IMR-90 (cell line): ENCODE measurements around the gene KBTBD4. TPM values are rescaled to one million over a fixed set of nuclear protein-coding genes. Genes with fewer than 3 reads are reported as not detected.

Experiments used
- ATAC-seq: fragments of 200-7000 bp; cut with Tn5 transposase; 2 replicates; pipeline ENCODE4 v1.9.1; 2020; ENCODE audit warnings: low read depth, mild to moderate bottlenecking, moderate library complexity
- BruUV-seq: library from RNA; stranded (reverse); fragments of 400-500 nt; replicated peaks from 2 replicates; lab custom pipeline; 2021; lab: Mats Ljungman, UMichigan
- CTCF ChIA-PET: fragments of 300-600 bp; formaldehyde crosslinking; extraction: SDS; loops from one replicate; lab custom pipeline; 2021; ENCODE audit warnings: antibody characterized with exemption; lab: Yijun Ruan, JAX
- POLR2A ChIA-PET: fragments of 300-600 bp; sonication (Branson Sonifier 250); formaldehyde crosslinking; loops from one replicate; lab custom pipeline; 2022; ENCODE audit warnings: antibody characterized with exemption; ENCODE audit not compliant: unreplicated experiment; lab: Charles Lee
- DNase-seq: peaks from one replicate; pipeline ENCODE4 v3.0.0; 2013
- H2AFZ ChIP-seq: replicated peaks from 2 replicates; pipeline ENCODE3; 2013; ENCODE audit warnings: low read length, mild to moderate bottlenecking; ENCODE audit not compliant: poor library complexity
- H2AK5ac ChIP-seq: 2 replicates; pipeline ENCODE4 v1.6.1; 2013; ENCODE audit warnings: low read depth, low read length, inconsistent platforms
- H2AK9ac ChIP-seq: replicated peaks from 2 replicates; pipeline ENCODE3; 2013; ENCODE audit warnings: mild to moderate bottlenecking, low read depth, low read length, moderate library complexity; ENCODE audit not compliant: poor library complexity
- H2BK120ac ChIP-seq: 2 replicates; pipeline ENCODE4 v1.6.1; 2013; ENCODE audit warnings: low read depth, low read length, inconsistent platforms
- H2BK15ac ChIP-seq: 3 replicates; pipeline ENCODE4 v1.6.1; 2013; ENCODE audit warnings: low read depth, low read length, inconsistent platforms
- H2BK20ac ChIP-seq: 2 replicates; pipeline ENCODE4 v1.6.1; 2013; ENCODE audit warnings: low read depth, mild to moderate bottlenecking, inconsistent platforms, low read length, moderate library complexity
- H2BK5ac ChIP-seq: 2 replicates; pipeline ENCODE4 v1.6.1; 2013; ENCODE audit warnings: mild to moderate bottlenecking, low read depth, low read length, inconsistent platforms; ENCODE audit not compliant: poor library complexity, severe bottlenecking
- H3K14ac ChIP-seq: replicated peaks from 2 replicates; pipeline ENCODE4 v1.6.1; 2013; ENCODE audit warnings: low read depth, low read length, inconsistent platforms
- H3K18ac ChIP-seq: 2 replicates; pipeline ENCODE4 v1.6.1; 2013; ENCODE audit warnings: low read depth, low read length, control low read depth
- H3K23ac ChIP-seq: 2 replicates; pipeline ENCODE4 v1.6.1; 2013; ENCODE audit warnings: low read depth, low read length, inconsistent platforms
- H3K27ac ChIP-seq: 2 replicates; pipeline ENCODE4 v1.5.1; 2013; ENCODE audit warnings: mild to moderate bottlenecking, control low read depth, low read length; ENCODE audit not compliant: insufficient read depth
- H3K27me3 ChIP-seq: 2 replicates; pipeline ENCODE4 v1.6.1; 2013; ENCODE audit warnings: low read length; ENCODE audit not compliant: control insufficient read depth, insufficient read depth
- H3K36me3 ChIP-seq: 2 replicates; pipeline ENCODE4 v1.6.1; 2013; ENCODE audit warnings: low read length, mixed read lengths; ENCODE audit not compliant: control insufficient read depth, insufficient read depth
- H3K4ac ChIP-seq: 2 replicates; pipeline ENCODE4 v1.6.1; 2013; ENCODE audit warnings: low read depth, low read length, inconsistent platforms
- H3K4me1 ChIP-seq: 2 replicates; pipeline ENCODE4 v1.6.1; 2013; ENCODE audit warnings: low read length, mixed read lengths; ENCODE audit not compliant: control insufficient read depth, insufficient read depth
- H3K4me2 ChIP-seq: 2 replicates; pipeline ENCODE4 v1.6.1; 2013; ENCODE audit warnings: low read depth, mild to moderate bottlenecking, control low read depth, low read length, moderate library complexity
- H3K4me3 ChIP-seq: 2 replicates; pipeline ENCODE4 v1.5.1; 2013; ENCODE audit warnings: low read depth, mild to moderate bottlenecking, control low read depth, low read length, moderate library complexity; ENCODE audit not compliant: insufficient read depth
- H3K56ac ChIP-seq: 2 replicates; pipeline ENCODE4 v1.6.1; 2013; ENCODE audit warnings: low read length, inconsistent platforms; ENCODE audit not compliant: insufficient read depth; ENCODE audit errors: extremely low read depth
- H3K79me1 ChIP-seq, 2 experiments: 2 replicates each; pipeline ENCODE4 v1.6.1; 2013; ENCODE audit warnings: low read length in 2 of 2, inconsistent platforms in 1 of 2, low read depth in 1 of 2
- H3K9ac ChIP-seq: 2 replicates; pipeline ENCODE4 v1.6.1; 2013; ENCODE audit warnings: low read depth, low read length, control low read depth
- H3K9me1 ChIP-seq: 2 replicates; pipeline ENCODE4 v1.6.1; 2013; ENCODE audit warnings: low read length, inconsistent platforms; ENCODE audit not compliant: insufficient read depth
- H3K9me3 ChIP-seq: 2 replicates; pipeline ENCODE4 v1.6.1; 2013; ENCODE audit warnings: low read length; ENCODE audit not compliant: control insufficient read depth, insufficient read depth
- H4K20me1 ChIP-seq: 2 replicates; pipeline ENCODE4 v1.6.1; 2013; ENCODE audit warnings: low read length, inconsistent platforms; ENCODE audit not compliant: insufficient read depth
- H4K5ac ChIP-seq: 2 replicates; pipeline ENCODE4 v1.6.1; 2013; ENCODE audit warnings: mild to moderate bottlenecking, low read depth, low read length, control low read depth
- H4K8ac ChIP-seq, 2 experiments: 2 replicates each; pipeline ENCODE4 v1.6.1; 2013; ENCODE audit warnings: low read depth in 2 of 2, low read length in 2 of 2, control low read depth in 1 of 2, inconsistent platforms in 1 of 2
- H4K91ac ChIP-seq: 2 replicates; pipeline ENCODE4 v1.6.1; 2013; ENCODE audit warnings: low read depth, low read length, inconsistent platforms; ENCODE audit not compliant: insufficient read depth
- MAZ ChIP-seq: IDR thresholded peaks from 2 replicates; pipeline ENCODE4 v1.6.1; 2012; ENCODE audit warnings: low read depth, mild to moderate bottlenecking, low read length, improper control_type of control experiment, moderate library complexity, borderline replicate concordance
- NFE2L2 ChIP-seq: fragments of 150-350 bp; IDR thresholded peaks from 2 replicates; pipeline ENCODE4 v1.6.1; 2016; ENCODE audit warnings: low read depth, mild to moderate bottlenecking, low read length
- USF2 ChIP-seq: fragments of 150-350 bp; IDR thresholded peaks from 2 replicates; pipeline ENCODE4 v1.6.1; 2017; ENCODE audit warnings: mild to moderate bottlenecking, antibody characterized with exemption, low read length, low read depth
- WGBS, 2 experiments: methylation state at CpG; one replicate each; pipeline versions ENCODE4 v1.1.5 to v1.1.7; 2013; ENCODE audit warnings: missing lambda C conversion rate in 2 of 2; ENCODE audit not compliant: insufficient read length in 1 of 2; ENCODE audit errors: extremely low coverage in 2 of 2; 5-methylcytosine and 5-hydroxymethylcytosine counted together
- dilution Hi-C: fragments of 300-500 bp; cut with HindIII; formaldehyde crosslinking; loops from one replicate; pipeline ENCODE4 v1.14.3; 2018; ENCODE audit warnings: low sequenced_read_pairs; ENCODE audit not compliant: unreplicated experiment
- in situ Hi-C: fragments of 300-500 bp; cut with MboI; formaldehyde crosslinking; loops from 3 replicates; pipeline ENCODE4 v1.14.3; 2019; ENCODE audit warnings: low sequenced_read_pairs, inconsistent platforms, mixed read lengths
- intact Hi-C: fragments of 100-400 bp; cut with micrococcal nuclease; formaldehyde crosslinking; loops from 2 replicates; pipeline ENCODE4 v1.10.0; 2022
- polyA plus RNA-seq, 3 experiments: library from polyadenylated mRNA; depleted of rRNA; stranded (reverse); fragments of >200 nt; gene quantifications; 2 replicates each; pipeline ENCODE4 v1.2.3, GENCODE V29; 2012; ENCODE audit warnings: low replicate concordance in 1 of 3
- total RNA-seq: library from RNA; depleted of rRNA; stranded (reverse); fragments of >200 nt; gene quantifications from 2 replicates; pipeline ENCODE4 v1.2.3, GENCODE V29; 2012

KBTBD4 gene
- total and polyA plus RNA-seq, 2 of the 4 experiments (the other 2 are of a cell fraction), result 14.9 to 41.6 TPM

DNA sequence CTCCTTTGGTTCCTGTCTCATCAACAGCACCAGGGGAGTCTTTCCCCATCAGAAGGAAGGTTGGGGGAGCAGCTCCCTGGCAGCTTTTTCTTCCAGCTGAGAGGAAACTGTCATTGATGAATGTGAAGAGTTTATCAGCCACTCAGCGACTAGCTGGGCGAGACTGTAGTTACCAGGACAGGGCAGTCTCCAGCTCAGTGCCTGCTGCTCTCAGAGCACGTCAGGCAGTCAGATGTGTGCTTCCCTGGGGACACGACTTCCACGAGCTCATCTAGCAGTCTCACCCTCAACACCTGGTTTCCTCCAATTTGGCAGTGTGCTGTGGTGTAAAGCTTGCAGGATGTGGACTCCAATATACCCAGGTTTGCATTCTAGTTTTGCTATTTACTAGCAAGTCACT is 28.0 kb upstream of the KBTBD4 start:
- ATAC-seq, result peak; percentile 13; the same call in 1 of the 2 replicates
- no peak for TF ChIP-seq MAZ
- TF ChIP-seq USF2, result no peak
- TF ChIP-seq NFE2L2, result no peak
- no peak overlapping the region for H3K18ac ChIP-seq

More for the DNA sequence above, 28.0 kb upstream of the KBTBD4 start:
- Histone ChIP-seq H3K9ac (no peak overlapping the region), H3K4me2 (no peak overlapping the region; the same call in 1 of the 2 replicates), H3K14ac (peak overlapping the region; percentile 38; the same call in 1 of the 2 replicates), H3K27me3 (no peaks in the 10 kb centered on the region), H2AK9ac (no peak overlapping the region), H2AFZ (peak overlapping the region; percentile 78), H3K4me1 (peaks cover 8% of the 10 kb centered on the region), H3K4me3 (no peak overlapping the region), H2BK15ac (no peak overlapping the region), H2BK20ac (peak overlapping the region; percentile 43; the same call in 1 of the 2 replicates), H3K9me1 (peaks cover 6% of the 10 kb centered on the region), H3K23ac (peak overlapping the region; percentile 35; the same call in 1 of the 2 replicates), H2BK120ac (no peak overlapping the region; the same call in 1 of the 2 replicates), H2AK5ac (peak overlapping the region; percentile 41), H4K5ac (no peak overlapping the region; the same call in 1 of the 2 replicates), H3K56ac (no peak overlapping the region), H2BK5ac (peak overlapping the region; percentile 7), H3K4ac (peak overlapping the region; percentile 55), H3K79me1 (no peaks in the 10 kb centered on the region), H3K9me3 (no peaks in the 10 kb centered on the region), H3K36me3 (peaks cover 4% of the 10 kb centered on the region; the same call in 1 of the 2 replicates), H4K8ac (peak overlapping the region in 1 of 2 experiments; percentile 38; a peak in 1 of 4 replicates), H4K20me1 (peaks cover 7% of the 10 kb centered on the region; the same call in 1 of the 2 replicates), H4K91ac (no peak overlapping the region), H3K27ac (no peak overlapping the region)
- in situ Hi-C loops, result no loop called here
- dilution Hi-C loops, result no loop called here
- intact Hi-C loops, result loop anchor here (1.0 kb wide), 1 partner anchor 53 kb away; the partner anchor contains the start of gene CELF1
- peak; percentile 24 for DNase-seq
- CTCF ChIA-PET, result interaction anchor here (2.7 kb wide), 1 partner anchor 10 kb away, joined by 9 read pairs; no protein-coding TSS in a partner anchor
- POLR2A ChIA-PET, result interaction anchor here (0.6 kb wide), 1 partner anchor 53 kb away, joined by 3 read pairs; no protein-coding TSS in a partner anchor
- BruUV-seq, result no TSS peak
- WGBS, 2 experiments, result no CpG with 5 or more reads among the region's 5 CpGs
